T47D (cell line): Measurements from ENCODE around the gene CUBN.
A peak's percentile ranks its signal among the peaks of the same experiment; 100 is the strongest.

Experiments
- DNase-seq, 2 experiments: peaks; one replicate each; pipeline versions ENCODE4 v3.0.0 to v3.0.0-alpha.2; 2011 to 2012; ENCODE audit warnings: low read depth in 1 of 2, low spot score in 1 of 2
- JUND ChIP-seq: IDR thresholded peaks from 2 replicates; pipeline ENCODE4 v1.6.1; 2012; ENCODE audit warnings: low read depth
- in situ Hi-C: cut with HindIII; loops from 2 replicates; pipeline ENCODE4 v1.10.0; 2016; ENCODE audit warnings: low sequenced_read_pairs, low pct_unique_long_range_greater_than_20kb

The CUBN gene

GRCh38 chr10:16814012-16814411, 315.6 kb downstream of the CUBN start:
- TF ChIP-seq JUND, result no peak
- in situ Hi-C loops, result no loop called here
- DNase-seq, result no peak

- in situ Hi-C loops, result no loop called here
- no peak for DNase-seq
- TF ChIP-seq JUND, result no peak
These were observed 316.9 kb downstream of the CUBN start for GRCh38 chr10:16812676-16813075.

- in situ Hi-C loops, result no loop called here
- no peak for TF ChIP-seq JUND
- DNase-seq, result no peak
These were observed 317.8 kb downstream of the CUBN start for GRCh38 chr10:16811765-16812164.

GRCh38 chr10:16811292-16811691, 318.3 kb downstream of the CUBN start:
- in situ Hi-C loops, result no loop called here
- no peak for TF ChIP-seq JUND
- no peak for DNase-seq

DNA sequence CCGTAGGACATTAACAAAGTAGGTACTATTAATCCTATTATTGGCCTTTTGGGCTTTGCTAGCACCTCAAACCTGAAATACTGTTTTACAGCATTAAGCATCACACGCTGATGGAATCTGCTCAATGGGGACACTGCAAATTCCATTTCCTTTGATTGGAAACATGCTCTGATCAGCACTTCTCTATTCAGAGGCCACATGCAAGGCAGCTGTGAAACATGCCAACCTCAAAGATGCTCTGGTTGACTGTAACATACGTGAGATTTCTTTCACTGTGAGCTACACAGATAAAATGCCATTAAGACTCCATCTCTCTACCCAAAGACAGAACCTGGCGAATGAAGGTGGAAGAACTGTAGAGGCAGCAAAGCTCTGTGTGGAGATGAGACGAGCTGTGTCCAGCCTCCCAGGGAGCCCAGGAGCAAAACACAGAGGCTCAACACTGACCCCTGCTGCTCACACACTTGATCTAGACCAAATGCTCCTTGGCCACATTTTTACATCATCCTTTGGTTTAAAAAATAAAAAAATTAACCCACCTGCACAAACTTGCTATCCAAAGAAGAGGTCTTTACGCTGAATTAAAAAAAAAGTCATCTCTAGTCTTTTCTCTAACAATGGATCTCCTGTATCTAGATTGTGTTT, 320.4 kb downstream of the CUBN start:
- no peak for TF ChIP-seq JUND
- peak; percentile 28 to 70 for DNase-seq
- in situ Hi-C loops, result no loop called here

- in situ Hi-C loops, result no loop called here
- TF ChIP-seq JUND, result no peak
- DNase-seq, result no peak
These were observed 325.5 kb downstream of the CUBN start for GRCh38 chr10:16804123-16804522.

- TF ChIP-seq JUND, result no peak
- DNase-seq, result no peak
- in situ Hi-C loops, result no loop called here
These were observed 326.1 kb downstream of the CUBN start for GRCh38 chr10:16803464-16803863.

GRCh38 chr10:16799621-16800020, 330.0 kb downstream of the CUBN start:
- TF ChIP-seq JUND, result no peak
- in situ Hi-C loops, result no loop called here
- no peak for DNase-seq

GRCh38 chr10:16798571-16798970, 331.0 kb downstream of the CUBN start:
- DNase-seq, result no peak
- no peak for TF ChIP-seq JUND
- in situ Hi-C loops, result no loop called here

DNA sequence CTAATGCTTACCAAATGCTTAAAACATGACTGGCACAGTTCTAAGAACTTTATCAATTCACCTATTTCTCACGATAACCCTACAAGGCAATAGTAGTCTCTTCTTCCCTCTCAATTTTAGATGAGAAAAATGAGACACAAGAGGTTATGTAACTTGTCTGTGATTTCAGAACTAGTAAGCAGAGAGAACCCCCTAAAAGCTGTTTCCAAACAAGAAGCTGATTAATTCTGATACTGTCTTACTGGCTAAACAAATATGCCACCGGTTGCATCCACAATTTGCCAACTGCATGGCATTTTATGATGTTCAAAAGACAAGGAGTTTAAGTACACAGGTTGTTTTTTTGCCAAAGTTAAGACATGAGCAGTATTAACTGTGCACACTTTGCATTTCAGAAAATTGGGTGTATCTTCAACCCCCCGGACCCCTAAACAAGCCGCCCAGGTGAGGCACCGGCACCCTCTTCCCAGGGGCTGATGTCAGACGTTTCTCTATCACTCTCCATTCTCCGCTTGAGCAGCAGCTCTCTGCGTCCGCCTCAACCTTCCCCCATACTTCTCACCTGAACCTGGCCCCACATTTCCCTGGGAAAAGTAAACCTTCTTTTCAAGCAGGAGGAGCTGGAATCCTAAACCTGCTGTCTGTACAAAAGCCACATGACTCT, 334.1 kb downstream of the CUBN start:
- TF ChIP-seq JUND, result no peak
- no peak for DNase-seq
- in situ Hi-C loops, result no loop called here

- no peak for DNase-seq
- no peak for TF ChIP-seq JUND
- in situ Hi-C loops, result no loop called here
These were observed 335.6 kb downstream of the CUBN start for GRCh38 chr10:16794005-16794404.

DNA sequence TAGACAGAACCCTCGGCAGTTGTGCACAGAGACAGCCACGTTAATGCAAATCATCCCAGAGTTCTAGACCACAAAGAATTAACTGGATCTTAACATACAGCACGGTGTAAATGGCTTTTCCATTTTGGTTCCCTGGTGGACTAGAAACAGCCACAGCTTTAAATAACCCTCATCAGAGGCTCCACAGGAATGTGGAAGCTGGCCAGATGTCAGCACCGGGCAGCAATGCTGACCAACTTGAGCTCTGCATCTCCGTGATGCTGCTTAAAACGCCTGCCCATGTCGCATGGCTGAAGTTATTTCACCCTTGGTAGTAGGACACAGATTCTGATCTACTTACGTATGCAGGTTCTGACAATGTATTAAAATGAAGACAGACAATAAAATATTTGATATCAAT, 336.9 kb downstream of the CUBN start:
- no peak for DNase-seq
- in situ Hi-C loops, result no loop called here
- TF ChIP-seq JUND, result no peak

DNA sequence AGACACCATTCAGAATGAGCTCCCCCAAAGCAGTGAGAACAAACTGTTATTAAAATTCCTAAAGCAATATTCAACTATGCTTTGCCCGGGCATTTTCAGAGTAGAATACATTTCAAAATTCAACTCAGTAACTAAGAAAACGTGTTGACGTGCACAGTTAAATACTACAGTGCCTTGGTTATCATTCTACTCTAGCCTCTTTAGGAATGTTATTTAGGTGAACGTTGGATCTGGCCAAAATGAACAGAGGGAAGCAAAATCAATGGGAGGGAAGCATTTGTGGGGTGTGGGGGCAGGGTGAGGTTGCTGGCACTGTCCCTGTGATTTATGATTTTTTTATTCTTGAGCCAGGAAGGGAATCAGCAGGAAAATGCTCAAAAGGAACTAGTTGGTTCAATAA, 339.8 kb downstream of the CUBN start:
- in situ Hi-C loops, result no loop called here
- no peak for DNase-seq
- no peak for TF ChIP-seq JUND

- in situ Hi-C loops, result no loop called here
These were observed 340.4 kb downstream of the CUBN start for GRCh38 chr10:16789261-16789660.

More at GRCh38 chr10:16789261-16789660, 340.4 kb downstream of the CUBN start:
- TF ChIP-seq JUND, result no peak
- no peak for DNase-seq
